IMR-90 (cell line): ENCODE data around the gene SLC39A8. TPM values are rescaled to one million over a fixed set of nuclear protein-coding genes. Genes with fewer than 3 reads are reported as not detected.

Source experiments
- ATAC-seq: fragments of 200-7000 bp; cut with Tn5 transposase; 2 replicates; pipeline ENCODE4 v1.9.1; 2020; ENCODE audit warnings: low read depth, mild to moderate bottlenecking, moderate library complexity
- BruUV-seq: library from RNA; stranded (reverse); fragments of 400-500 nt; replicated peaks from 2 replicates; lab custom pipeline; 2021; lab: Mats Ljungman, UMichigan
- CTCF ChIA-PET: fragments of 300-600 bp; formaldehyde crosslinking; extraction: SDS; loops from one replicate; lab custom pipeline; 2021; ENCODE audit warnings: antibody characterized with exemption; lab: Yijun Ruan, JAX
- POLR2A ChIA-PET: fragments of 300-600 bp; sonication (Branson Sonifier 250); formaldehyde crosslinking; loops from one replicate; lab custom pipeline; 2022; ENCODE audit warnings: antibody characterized with exemption; ENCODE audit not compliant: unreplicated experiment; lab: Charles Lee
- DNase-seq: peaks from one replicate; pipeline ENCODE4 v3.0.0; 2013
- H2AFZ ChIP-seq: replicated peaks from 2 replicates; pipeline ENCODE3; 2013; ENCODE audit warnings: low read length, mild to moderate bottlenecking; ENCODE audit not compliant: poor library complexity
- H2AK5ac ChIP-seq: 2 replicates; pipeline ENCODE4 v1.6.1; 2013; ENCODE audit warnings: low read depth, low read length, inconsistent platforms
- H2AK9ac ChIP-seq: replicated peaks from 2 replicates; pipeline ENCODE3; 2013; ENCODE audit warnings: mild to moderate bottlenecking, low read depth, low read length, moderate library complexity; ENCODE audit not compliant: poor library complexity
- H2BK120ac ChIP-seq: 2 replicates; pipeline ENCODE4 v1.6.1; 2013; ENCODE audit warnings: low read depth, low read length, inconsistent platforms
- H2BK15ac ChIP-seq: 3 replicates; pipeline ENCODE4 v1.6.1; 2013; ENCODE audit warnings: low read depth, low read length, inconsistent platforms
- H2BK20ac ChIP-seq: 2 replicates; pipeline ENCODE4 v1.6.1; 2013; ENCODE audit warnings: low read depth, mild to moderate bottlenecking, inconsistent platforms, low read length, moderate library complexity
- H2BK5ac ChIP-seq: 2 replicates; pipeline ENCODE4 v1.6.1; 2013; ENCODE audit warnings: mild to moderate bottlenecking, low read depth, low read length, inconsistent platforms; ENCODE audit not compliant: poor library complexity, severe bottlenecking
- H3K14ac ChIP-seq: replicated peaks from 2 replicates; pipeline ENCODE4 v1.6.1; 2013; ENCODE audit warnings: low read depth, low read length, inconsistent platforms
- H3K18ac ChIP-seq: 2 replicates; pipeline ENCODE4 v1.6.1; 2013; ENCODE audit warnings: low read depth, low read length, control low read depth
- H3K23ac ChIP-seq: 2 replicates; pipeline ENCODE4 v1.6.1; 2013; ENCODE audit warnings: low read depth, low read length, inconsistent platforms
- H3K27ac ChIP-seq: 2 replicates; pipeline ENCODE4 v1.5.1; 2013; ENCODE audit warnings: mild to moderate bottlenecking, control low read depth, low read length; ENCODE audit not compliant: insufficient read depth
- H3K27me3 ChIP-seq: 2 replicates; pipeline ENCODE4 v1.6.1; 2013; ENCODE audit warnings: low read length; ENCODE audit not compliant: control insufficient read depth, insufficient read depth
- H3K36me3 ChIP-seq: 2 replicates; pipeline ENCODE4 v1.6.1; 2013; ENCODE audit warnings: low read length, mixed read lengths; ENCODE audit not compliant: control insufficient read depth, insufficient read depth
- H3K4ac ChIP-seq: 2 replicates; pipeline ENCODE4 v1.6.1; 2013; ENCODE audit warnings: low read depth, low read length, inconsistent platforms
- H3K4me1 ChIP-seq: 2 replicates; pipeline ENCODE4 v1.6.1; 2013; ENCODE audit warnings: low read length, mixed read lengths; ENCODE audit not compliant: control insufficient read depth, insufficient read depth
- H3K4me2 ChIP-seq: 2 replicates; pipeline ENCODE4 v1.6.1; 2013; ENCODE audit warnings: low read depth, mild to moderate bottlenecking, control low read depth, low read length, moderate library complexity
- H3K4me3 ChIP-seq: 2 replicates; pipeline ENCODE4 v1.5.1; 2013; ENCODE audit warnings: low read depth, mild to moderate bottlenecking, control low read depth, low read length, moderate library complexity; ENCODE audit not compliant: insufficient read depth
- H3K56ac ChIP-seq: 2 replicates; pipeline ENCODE4 v1.6.1; 2013; ENCODE audit warnings: low read length, inconsistent platforms; ENCODE audit not compliant: insufficient read depth; ENCODE audit errors: extremely low read depth
- H3K79me1 ChIP-seq, 2 experiments: 2 replicates each; pipeline ENCODE4 v1.6.1; 2013; ENCODE audit warnings: low read length in 2 of 2, inconsistent platforms in 1 of 2, low read depth in 1 of 2
- H3K9ac ChIP-seq: 2 replicates; pipeline ENCODE4 v1.6.1; 2013; ENCODE audit warnings: low read depth, low read length, control low read depth
- H3K9me1 ChIP-seq: 2 replicates; pipeline ENCODE4 v1.6.1; 2013; ENCODE audit warnings: low read length, inconsistent platforms; ENCODE audit not compliant: insufficient read depth
- H3K9me3 ChIP-seq: 2 replicates; pipeline ENCODE4 v1.6.1; 2013; ENCODE audit warnings: low read length; ENCODE audit not compliant: control insufficient read depth, insufficient read depth
- H4K20me1 ChIP-seq: 2 replicates; pipeline ENCODE4 v1.6.1; 2013; ENCODE audit warnings: low read length, inconsistent platforms; ENCODE audit not compliant: insufficient read depth
- H4K5ac ChIP-seq: 2 replicates; pipeline ENCODE4 v1.6.1; 2013; ENCODE audit warnings: mild to moderate bottlenecking, low read depth, low read length, control low read depth
- H4K8ac ChIP-seq, 2 experiments: 2 replicates each; pipeline ENCODE4 v1.6.1; 2013; ENCODE audit warnings: low read depth in 2 of 2, low read length in 2 of 2, control low read depth in 1 of 2, inconsistent platforms in 1 of 2
- H4K91ac ChIP-seq: 2 replicates; pipeline ENCODE4 v1.6.1; 2013; ENCODE audit warnings: low read depth, low read length, inconsistent platforms; ENCODE audit not compliant: insufficient read depth
- BHLHE40 ChIP-seq: fragments of 150-350 bp; IDR thresholded peaks from 2 replicates; pipeline ENCODE4 v1.6.1; 2016; ENCODE audit warnings: mild to moderate bottlenecking, low read depth, low read length
- CEBPB ChIP-seq: IDR thresholded peaks from 2 replicates; pipeline ENCODE4 v1.6.1; 2012; ENCODE audit warnings: low read depth, low read length, improper control_type of control experiment
- CHD1 ChIP-seq: IDR thresholded peaks from 2 replicates; pipeline ENCODE4 v1.6.1; 2012; ENCODE audit warnings: low read depth, low read length, improper control_type of control experiment
- FOS ChIP-seq: fragments of 150-350 bp; IDR thresholded peaks from 2 replicates; pipeline ENCODE4 v1.6.1; 2016; ENCODE audit warnings: low read depth, low read length
- MAFK ChIP-seq: IDR thresholded peaks from 2 replicates; pipeline ENCODE4 v1.6.1; 2012; ENCODE audit warnings: low read depth, low read length, improper control_type of control experiment
- MXI1 ChIP-seq: IDR thresholded peaks from 2 replicates; pipeline ENCODE4 v1.6.1; 2012; ENCODE audit warnings: low read depth, mild to moderate bottlenecking, low read length, moderate library complexity, borderline replicate concordance
- NFE2L2 ChIP-seq: fragments of 150-350 bp; IDR thresholded peaks from 2 replicates; pipeline ENCODE4 v1.6.1; 2016; ENCODE audit warnings: low read depth, mild to moderate bottlenecking, low read length
- POLR2A ChIP-seq: IDR thresholded peaks from 2 replicates; pipeline ENCODE4 v1.6.1; 2012; ENCODE audit warnings: mild to moderate bottlenecking, low read depth, low read length
- WGBS, 2 experiments: methylation state at CpG; one replicate each; pipeline versions ENCODE4 v1.1.5 to v1.1.7; 2013; ENCODE audit warnings: missing lambda C conversion rate in 2 of 2; ENCODE audit not compliant: insufficient read length in 1 of 2; ENCODE audit errors: extremely low coverage in 2 of 2; 5-methylcytosine and 5-hydroxymethylcytosine counted together
- dilution Hi-C: fragments of 300-500 bp; cut with HindIII; formaldehyde crosslinking; loops from one replicate; pipeline ENCODE4 v1.14.3; 2018; ENCODE audit warnings: low sequenced_read_pairs; ENCODE audit not compliant: unreplicated experiment
- in situ Hi-C: fragments of 300-500 bp; cut with MboI; formaldehyde crosslinking; loops from 3 replicates; pipeline ENCODE4 v1.14.3; 2019; ENCODE audit warnings: low sequenced_read_pairs, inconsistent platforms, mixed read lengths
- intact Hi-C: fragments of 100-400 bp; cut with micrococcal nuclease; formaldehyde crosslinking; loops from 2 replicates; pipeline ENCODE4 v1.10.0; 2022
- polyA plus RNA-seq, 3 experiments: library from polyadenylated mRNA; depleted of rRNA; stranded (reverse); fragments of >200 nt; gene quantifications; 2 replicates each; pipeline ENCODE4 v1.2.3, GENCODE V29; 2012; ENCODE audit warnings: low replicate concordance in 1 of 3
- total RNA-seq: library from RNA; depleted of rRNA; stranded (reverse); fragments of >200 nt; gene quantifications from 2 replicates; pipeline ENCODE4 v1.2.3, GENCODE V29; 2012
- TF ChIP-seq, protein P1 (sequence below): fragments of 150-350 bp; IDR thresholded peaks from 2 replicates; pipeline ENCODE4 v1.6.1; 2017; ENCODE audit warnings: mild to moderate bottlenecking, antibody characterized with exemption, low read length, low read depth

SLC39A8 gene
- total and polyA plus RNA-seq, 2 of the 4 experiments (the other 2 are of a cell fraction): 0.05 to 0.18 TPM

DNA sequence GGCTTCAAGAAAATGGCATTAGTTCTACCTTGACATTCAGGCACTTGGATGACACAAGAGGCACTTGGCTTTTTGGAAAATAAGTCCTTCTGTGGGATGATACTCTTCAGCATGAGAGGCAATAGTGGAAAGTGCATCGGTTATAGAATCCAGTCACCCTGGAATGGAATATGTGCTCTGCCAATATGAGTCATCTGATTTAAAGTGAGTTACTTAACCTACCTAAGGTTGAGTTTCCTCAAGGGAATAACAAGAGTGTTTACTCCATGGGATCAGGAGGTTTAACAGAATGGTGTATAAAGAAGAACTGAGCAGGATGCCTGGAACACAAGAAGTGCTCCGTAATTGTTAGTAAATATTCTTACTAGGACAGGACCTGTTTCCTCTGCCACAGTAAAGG lies 10.7 kb downstream of the SLC39A8 start:
- Histone ChIP-seq H3K27ac (no peak overlapping the region), H3K4me1 (no peaks in the 10 kb centered on the region), H3K9me1 (no peaks in the 10 kb centered on the region), H2BK15ac (no peak overlapping the region), H2BK5ac (no peak overlapping the region), H3K18ac (no peak overlapping the region), H3K4me3 (no peak overlapping the region), H2BK20ac (no peak overlapping the region), H4K91ac (no peak overlapping the region), H2AK5ac (no peak overlapping the region), H2AFZ (no peak overlapping the region), H3K56ac (no peak overlapping the region), H3K79me1 (no peaks in the 10 kb centered on the region), H3K9ac (no peak overlapping the region), H3K36me3 (no peaks in the 10 kb centered on the region), H2AK9ac (no peak overlapping the region), H3K14ac (no peak overlapping the region), H3K27me3 (no peaks in the 10 kb centered on the region), H3K4ac (no peak overlapping the region), H3K9me3 (no peaks in the 10 kb centered on the region), H3K23ac (no peak overlapping the region), H3K4me2 (no peak overlapping the region), H2BK120ac (no peak overlapping the region), H4K5ac (no peak overlapping the region), H4K8ac (no peak overlapping the region), H4K20me1 (no peaks in the 10 kb centered on the region)
- WGBS, 2 experiments: no CpG with 5 or more reads among the region's 2 CpGs
- DNase-seq: no peak
- in situ Hi-C loops (no loop called here), intact Hi-C loops (no loop called here), dilution Hi-C loops (no loop called here)
- BruUV-seq: no TSS peak
- ChIA-PET POLR2A (no interaction called here), CTCF (no interaction called here)
- ATAC-seq: no peak
- no peak for TF ChIP-seq MXI1
- no peak for TF ChIP-seq POLR2A
- TF ChIP-seq, protein P1, sequence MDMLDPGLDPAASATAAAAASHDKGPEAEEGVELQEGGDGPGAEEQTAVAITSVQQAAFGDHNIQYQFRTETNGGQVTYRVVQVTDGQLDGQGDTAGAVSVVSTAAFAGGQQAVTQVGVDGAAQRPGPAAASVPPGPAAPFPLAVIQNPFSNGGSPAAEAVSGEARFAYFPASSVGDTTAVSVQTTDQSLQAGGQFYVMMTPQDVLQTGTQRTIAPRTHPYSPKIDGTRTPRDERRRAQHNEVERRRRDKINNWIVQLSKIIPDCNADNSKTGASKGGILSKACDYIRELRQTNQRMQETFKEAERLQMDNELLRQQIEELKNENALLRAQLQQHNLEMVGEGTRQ: no peak
- no peak for TF ChIP-seq CEBPB
- no peak for TF ChIP-seq CHD1
- no peak for TF ChIP-seq BHLHE40
- no peak for TF ChIP-seq FOS
- no peak for TF ChIP-seq MAFK
- TF ChIP-seq NFE2L2: no peak
